Thyroid gland (tissue), 4 donors: Measurements from ENCODE around the gene METRNL.

Source experiments
- POLR2A ChIP-seq, 2 donors: fragments of 450-650 bp; IDR thresholded peaks; one replicate each; pipeline ENCODE4 v1.6.1; 2017; ENCODE audit warnings: antibody characterized with exemption in 2 of 2, mild to moderate bottlenecking in 2 of 2, moderate library complexity in 1 of 2
- TF ChIP-seq, protein P1 (sequence below), 6 experiments: fragments of 200-600 bp in 3 of 6; fragments of 450-650 bp in 3 of 6; sonication (generic) in 3 of 6; IDR thresholded peaks; one replicate each; pipeline ENCODE4 v1.5.1; 2016 to 2019; ENCODE audit warnings: antibody characterized with exemption in 6 of 6, mild to moderate bottlenecking in 2 of 6, inconsistent platforms in 1 of 6, moderate library complexity in 1 of 6

DNA sequence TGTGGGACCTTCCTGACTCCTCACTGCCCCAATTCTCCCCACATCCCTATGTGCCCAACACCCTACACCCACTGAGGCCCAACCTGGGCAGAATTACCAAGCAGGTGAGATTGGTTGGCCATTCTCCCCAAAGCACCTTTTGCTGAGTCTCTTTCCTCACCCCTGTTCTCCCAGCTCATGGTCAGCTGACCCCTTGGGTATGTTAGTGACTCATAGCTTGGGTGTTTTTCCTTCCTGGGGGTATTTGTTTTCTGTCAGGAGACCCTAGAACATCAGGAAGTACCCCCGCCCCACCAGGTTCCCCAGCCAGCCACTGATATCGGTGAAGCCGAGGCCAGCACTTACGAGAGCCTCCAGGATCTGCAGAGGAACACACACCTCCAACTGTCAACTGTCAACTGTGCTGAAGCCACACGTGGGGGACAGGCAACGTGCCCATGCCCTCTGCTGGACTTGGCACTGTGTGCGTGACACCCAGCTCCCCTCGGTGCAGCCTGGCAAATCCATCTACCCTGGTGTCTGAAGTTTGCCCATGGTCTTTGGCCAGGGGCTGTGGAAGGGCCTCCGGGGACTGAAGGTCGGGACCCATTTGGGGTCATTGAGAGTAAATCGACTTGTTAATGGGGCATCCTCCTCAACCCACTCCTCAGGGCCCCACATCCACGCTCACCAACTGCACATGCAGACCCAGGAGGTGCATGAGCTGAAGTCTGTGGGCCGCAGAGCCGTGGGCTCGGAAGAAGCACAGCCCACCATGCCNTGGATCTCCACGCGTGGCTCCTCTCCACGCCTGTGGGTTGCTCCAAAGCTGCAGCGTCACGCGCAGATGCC is 53.1 kb downstream of the METRNL start:
- TF ChIP-seq POLR2A (IDR thresholded peaks at IDR 0.05) = no peak
- TF ChIP-seq, protein P1, sequence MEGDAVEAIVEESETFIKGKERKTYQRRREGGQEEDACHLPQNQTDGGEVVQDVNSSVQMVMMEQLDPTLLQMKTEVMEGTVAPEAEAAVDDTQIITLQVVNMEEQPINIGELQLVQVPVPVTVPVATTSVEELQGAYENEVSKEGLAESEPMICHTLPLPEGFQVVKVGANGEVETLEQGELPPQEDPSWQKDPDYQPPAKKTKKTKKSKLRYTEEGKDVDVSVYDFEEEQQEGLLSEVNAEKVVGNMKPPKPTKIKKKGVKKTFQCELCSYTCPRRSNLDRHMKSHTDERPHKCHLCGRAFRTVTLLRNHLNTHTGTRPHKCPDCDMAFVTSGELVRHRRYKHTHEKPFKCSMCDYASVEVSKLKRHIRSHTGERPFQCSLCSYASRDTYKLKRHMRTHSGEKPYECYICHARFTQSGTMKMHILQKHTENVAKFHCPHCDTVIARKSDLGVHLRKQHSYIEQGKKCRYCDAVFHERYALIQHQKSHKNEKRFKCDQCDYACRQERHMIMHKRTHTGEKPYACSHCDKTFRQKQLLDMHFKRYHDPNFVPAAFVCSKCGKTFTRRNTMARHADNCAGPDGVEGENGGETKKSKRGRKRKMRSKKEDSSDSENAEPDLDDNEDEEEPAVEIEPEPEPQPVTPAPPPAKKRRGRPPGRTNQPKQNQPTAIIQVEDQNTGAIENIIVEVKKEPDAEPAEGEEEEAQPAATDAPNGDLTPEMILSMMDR (IDR thresholded peaks at IDR 0.05) = no peak
